K562 (cell line): ENCODE measurements around the gene INO80. TPM values are rescaled to one million over a fixed set of nuclear protein-coding genes. Genes with fewer than 3 reads are reported as not detected.

Source experiments
- ATAC-seq: fragments of 200-7000 bp; cut with Tn5 transposase; 3 replicates; pipeline ENCODE4 v1.9.1; 2020; ENCODE audit warnings: moderate library complexity
- BruUV-seq: library from RNA; stranded (reverse); fragments of 400-500 nt; replicated peaks from 2 replicates; lab custom pipeline; 2021; lab: Mats Ljungman, UMichigan
- CTCF ChIA-PET: fragments of 300-600 bp; formaldehyde crosslinking; extraction: SDS; loops from one replicate; lab custom pipeline; 2021; ENCODE audit warnings: low intra/inter-chr PET ratio; lab: Yijun Ruan, JAX
- POLR2A ChIA-PET: fragments of 300-600, 350-650 bp; sonication (Branson Sonifier 250); formaldehyde crosslinking; extraction: SDS; loops from one replicate; lab custom pipeline; 2021; ENCODE audit warnings: antibody characterized with exemption, inconsistent platforms; lab: Yijun Ruan, JAX
- DNase-seq, 4 experiments: peaks; one replicate each; pipeline versions ENCODE4 v3.0.0 to v3.0.0-alpha.2; 2011 to 2018; ENCODE audit warnings: low spot score in 3 of 4, mixed read lengths in 3 of 4; ENCODE audit errors: extremely low read depth in 1 of 4
- FAIRE-seq: peaks from 2 replicates; lab custom pipeline; 2011; peaks lifted over from hg19 to GRCh38; lab: Jason Lieb, UNC
- H2AFZ ChIP-seq: 2 replicates; pipeline ENCODE4 v1.6.0; 2011; ENCODE audit warnings: low read depth, low read length, control low read depth, inconsistent platforms
- H3K27ac ChIP-seq: fragments of 200-600 bp; 3 replicates; pipeline ENCODE4 v1.8.0; 2011; ENCODE audit warnings: low read depth, mild to moderate bottlenecking, control low read depth, inconsistent platforms, low read length, moderate library complexity, mixed read lengths; ENCODE audit errors: extremely low read depth
- H3K27me3 ChIP-seq, 2 experiments: fragments of 300-600 bp in 1 of 2; 2 replicates in 1 of 2; 3 replicates in 1 of 2; pipeline versions ENCODE4 v1.6.0 to v1.8.0; 2011; ENCODE audit warnings: inconsistent platforms in 2 of 2, low read length in 2 of 2, mild to moderate bottlenecking in 1 of 2, mixed read lengths in 1 of 2, moderate library complexity in 1 of 2; ENCODE audit not compliant: control insufficient read depth in 2 of 2, insufficient read depth in 2 of 2
- H3K36me3 ChIP-seq: fragments of 300-600 bp; 3 replicates; pipeline ENCODE4 v1.8.0; 2011; ENCODE audit warnings: mild to moderate bottlenecking, low read length, inconsistent platforms; ENCODE audit not compliant: control insufficient read depth, insufficient read depth
- H3K4me1 ChIP-seq, 2 experiments: fragments of 200-600 bp in 1 of 2; replicated peaks in 1 of 2; 2 replicates in 1 of 2; 3 replicates in 1 of 2; pipeline versions ENCODE4 v1.5.1 to v1.8.0; 2011; ENCODE audit warnings: inconsistent platforms in 2 of 2, low read length in 2 of 2, mild to moderate bottlenecking in 1 of 2, mixed read lengths in 1 of 2, moderate library complexity in 1 of 2; ENCODE audit not compliant: control insufficient read depth in 2 of 2, insufficient read depth in 2 of 2
- H3K4me2 ChIP-seq: 2 replicates; pipeline ENCODE4 v1.6.1; 2011; ENCODE audit warnings: low read length, control low read depth, inconsistent platforms, mixed read lengths; ENCODE audit not compliant: insufficient read depth
- H3K4me3 ChIP-seq: fragments of 200-600 bp; sonication (generic), shearing (Covaris generic); 2 replicates; pipeline ENCODE4 v1.5.1; 2016; ENCODE audit warnings: control low read depth, inconsistent platforms
- H3K79me2 ChIP-seq: fragments of 200-600 bp; 3 replicates; pipeline ENCODE4 v1.8.0; 2011; ENCODE audit warnings: low read length, inconsistent platforms; ENCODE audit not compliant: control insufficient read depth, insufficient read depth
- H3K9ac ChIP-seq, 2 experiments: 2 replicates each; pipeline versions ENCODE4 v1.6.0 to v1.6.1; 2011; ENCODE audit warnings: low read depth in 2 of 2, low read length in 2 of 2, control low read depth in 1 of 2, inconsistent platforms in 1 of 2, mild to moderate bottlenecking in 1 of 2, mixed read lengths in 1 of 2; ENCODE audit not compliant: insufficient read depth in 1 of 2
- H3K9me1 ChIP-seq: one replicate; pipeline ENCODE4 v1.6.0; 2011; ENCODE audit warnings: inconsistent platforms, mild to moderate bottlenecking, low read length, moderate library complexity; ENCODE audit not compliant: control insufficient read depth, insufficient read depth
- H3K9me3 ChIP-seq: replicated peaks from 2 replicates; pipeline ENCODE4 v1.5.1; 2011; ENCODE audit warnings: low read depth, low read length, inconsistent platforms; ENCODE audit not compliant: control insufficient read depth, insufficient read depth
- H4K20me1 ChIP-seq: replicated peaks from 2 replicates; pipeline ENCODE4 v1.6.1; 2011; ENCODE audit warnings: low read length, inconsistent platforms, mixed read lengths; ENCODE audit not compliant: control insufficient read depth, insufficient read depth
- ERF ChIP-seq: fragments of 450-650 bp; formaldehyde crosslinking; IDR thresholded peaks from 2 replicates; pipeline ENCODE4 v1.4.0; 2020; ENCODE audit warnings: mild to moderate bottlenecking, mixed read lengths
- MEF2A ChIP-seq: IDR thresholded peaks from 2 replicates; pipeline ENCODE4 v1.6.1; 2011; ENCODE audit warnings: low read depth, mild to moderate bottlenecking, low read length, moderate library complexity; ENCODE audit not compliant: control insufficient read depth
- NBN ChIP-seq: fragments of 450-650 bp; IDR thresholded peaks from 2 replicates; pipeline ENCODE4 v1.6.1; 2016; ENCODE audit warnings: low read depth, mild to moderate bottlenecking
- NFXL1 ChIP-seq: fragments of 450-650 bp; formaldehyde crosslinking; IDR thresholded peaks from 2 replicates; pipeline ENCODE4 v1.4.0; 2021; ENCODE audit warnings: mild to moderate bottlenecking
- NR2C2 ChIP-seq, 2 experiments: fragments of 200-800 bp in 1 of 2; sonication (Bioruptor generic) in 1 of 2; sonication (generic) in 1 of 2; formaldehyde crosslinking in 1 of 2; IDR thresholded peaks; 2 replicates each; pipeline versions ENCODE4 v1.6.1 to v1.8.0; 2016 to 2022; ENCODE audit warnings: mild to moderate bottlenecking in 1 of 2, missing compliant biosample characterization in 1 of 2, missing genetic modification characterization in 1 of 2, missing genetic modification reagents in 1 of 2
- POLR2H ChIP-seq: IDR thresholded peaks from 2 replicates; pipeline ENCODE4 v1.6.1; 2016; ENCODE audit warnings: missing genetic modification characterization, low read depth, mild to moderate bottlenecking, control low read depth, missing compliant biosample characterization, moderate library complexity
- SP1 ChIP-seq: sonication (generic); formaldehyde crosslinking; IDR thresholded peaks from 2 replicates; pipeline ENCODE4 v1.8.1; 2022; ENCODE audit warnings: mild to moderate bottlenecking, missing genetic modification reagents
- XRCC4 ChIP-seq: IDR thresholded peaks from one replicate; pipeline ENCODE4 v1.6.1; 2011; ENCODE audit not compliant: insufficient read depth, insufficient read length; ENCODE audit errors: extremely low read depth
- ZC3H11A ChIP-seq: IDR thresholded peaks from 2 replicates; pipeline ENCODE4 v1.6.1; 2012; ENCODE audit warnings: low read depth, low read length, improper control_type of control experiment
- ZNF212 ChIP-seq: fragments of 450-650 bp; formaldehyde crosslinking; IDR thresholded peaks from 2 replicates; pipeline ENCODE4 v1.4.0; 2020; ENCODE audit warnings: mild to moderate bottlenecking
- ZNF24 ChIP-seq: fragments of 450-650 bp; IDR thresholded peaks from 2 replicates; pipeline ENCODE4 v1.6.1; 2016
- WGBS: fragments of 100-300 bp; shearing (Covaris generic); methylation state at CpG from one replicate; pipeline ENCODE4 v1.1.6; 2016; ENCODE audit warnings: low coverage, mixed read lengths; ENCODE audit not compliant: insufficient coverage; ENCODE audit errors: missing lambda C conversion rate; 5-methylcytosine and 5-hydroxymethylcytosine counted together
- in situ Hi-C: fragments of 300-500 bp; cut with MboI; formaldehyde crosslinking; loops from 4 replicates; pipeline ENCODE4 v1.15.0; 2018; ENCODE audit warnings: inconsistent platforms, mixed read lengths
- intact Hi-C: fragments of 100-400 bp; cut with micrococcal nuclease; formaldehyde crosslinking; loops from 2 replicates; pipeline ENCODE4 v1.14.2; 2022
- polyA plus RNA-seq, 8 experiments: library from polyadenylated mRNA; depleted of rRNA in 4 of 8; stranded (reverse) in 5 of 8; unstranded in 3 of 8; fragments of >200 nt; fragmentation: Nextera tagmentation in 2 of 8; fragmentation: Illumina TruSeq in 1 of 8; extraction: Ambion mirVana in 2 of 8; extraction: Trizol in 1 of 8; gene quantifications; 2 replicates each; pipeline versions ENCODE4 v1.2.1 to v1.2.3, GENCODE V29; 2011 to 2014; ENCODE audit warnings: inconsistent platforms in 1 of 8, missing spikeins in 1 of 8
- total RNA-seq, 7 experiments: library from RNA; depleted of rRNA in 6 of 7; stranded (reverse); fragments of >200 nt in 6 of 7; fragmentation: Illumina TruSeq in 2 of 7; extraction: Trizol in 2 of 7; gene quantifications; 2 replicates each; pipeline versions ENCODE4 v1.2.1 to v1.2.3, GENCODE V29; 2011 to 2021; ENCODE audit warnings: low replicate concordance in 1 of 7
- TF ChIP-seq, protein P1 (sequence below), 2 experiments: IDR thresholded peaks in 1 of 2; conservative IDR thresholded peaks in 1 of 2; 2 replicates each; pipeline ENCODE4 v1.6.1; 2016; ENCODE audit warnings: low read depth in 2 of 2, mild to moderate bottlenecking in 1 of 2, missing compliant biosample characterization in 1 of 2, missing genetic modification characterization in 1 of 2, moderate library complexity in 1 of 2
- TF ChIP-seq, protein P2 (sequence below): fragments of 250-450 bp; sonication (Bioruptor Pico); IDR thresholded peaks from 2 replicates; pipeline ENCODE4 v1.4.0; 2020; ENCODE audit warnings: borderline replicate concordance

INO80 gene
- total and polyA plus RNA-seq, 9 of the 15 experiments (the other 6 are each of a cell fraction or from before 2014, with no cell fraction given) = 1.1 to 25.7 (median 19.9) TPM

- peak; percentile 15; the same call in 1 of the 2 replicates for TF ChIP-seq ZNF24
- 0 out of 2 replicates have a peak, but pooled peaks have one; percentile 41 for TF ChIP-seq SP1 (CRISPR knock-in tag)
- no peak for TF ChIP-seq NBN
- no peak for TF ChIP-seq ZC3H11A
- TF ChIP-seq NR2C2 (CRISPR knock-in tag; IDR thresholded peaks at IDR 0.05) = 0 out of 2 replicates have a peak, but pooled peaks have one; percentile 25
- no peak for TF ChIP-seq NR2C2 (tag; IDR thresholded peaks at IDR 0.05)
Observed at GRCh38 chr15:40942337-40942854, 173.7 kb downstream of the INO80 start (continued).

GRCh38 chr15:40941528-40942336 lies 174.3 kb downstream of the INO80 start:
- peak; percentile 81 to 95 (median 94) for DNase-seq
- peak; percentile 60 for FAIRE-seq
- WGBS = 3% methylated on average over 45 of the region's 92 CpGs
- TF ChIP-seq POLR2H (tag) = no peak
- TF ChIP-seq, protein P1, sequence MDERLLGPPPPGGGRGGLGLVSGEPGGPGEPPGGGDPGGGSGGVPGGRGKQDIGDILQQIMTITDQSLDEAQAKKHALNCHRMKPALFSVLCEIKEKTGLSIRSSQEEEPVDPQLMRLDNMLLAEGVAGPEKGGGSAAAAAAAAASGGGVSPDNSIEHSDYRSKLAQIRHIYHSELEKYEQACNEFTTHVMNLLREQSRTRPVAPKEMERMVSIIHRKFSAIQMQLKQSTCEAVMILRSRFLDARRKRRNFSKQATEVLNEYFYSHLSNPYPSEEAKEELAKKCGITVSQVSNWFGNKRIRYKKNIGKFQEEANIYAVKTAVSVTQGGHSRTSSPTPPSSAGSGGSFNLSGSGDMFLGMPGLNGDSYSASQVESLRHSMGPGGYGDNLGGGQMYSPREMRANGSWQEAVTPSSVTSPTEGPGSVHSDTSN (CRISPR knock-in tag; IDR thresholded peaks at IDR 0.05; ENCODE audit: low read depth) = no peak
- TF ChIP-seq, protein P1 (tag; conservative IDR thresholded peaks at IDR 0.05; ENCODE audit: low read depth) = no peak
- no peak for TF ChIP-seq NFXL1
- TF ChIP-seq XRCC4 = no peak
- TF ChIP-seq ERF (CRISPR knock-in tag) = no peak
- TF ChIP-seq MEF2A = no peak
- TF ChIP-seq, protein P2, sequence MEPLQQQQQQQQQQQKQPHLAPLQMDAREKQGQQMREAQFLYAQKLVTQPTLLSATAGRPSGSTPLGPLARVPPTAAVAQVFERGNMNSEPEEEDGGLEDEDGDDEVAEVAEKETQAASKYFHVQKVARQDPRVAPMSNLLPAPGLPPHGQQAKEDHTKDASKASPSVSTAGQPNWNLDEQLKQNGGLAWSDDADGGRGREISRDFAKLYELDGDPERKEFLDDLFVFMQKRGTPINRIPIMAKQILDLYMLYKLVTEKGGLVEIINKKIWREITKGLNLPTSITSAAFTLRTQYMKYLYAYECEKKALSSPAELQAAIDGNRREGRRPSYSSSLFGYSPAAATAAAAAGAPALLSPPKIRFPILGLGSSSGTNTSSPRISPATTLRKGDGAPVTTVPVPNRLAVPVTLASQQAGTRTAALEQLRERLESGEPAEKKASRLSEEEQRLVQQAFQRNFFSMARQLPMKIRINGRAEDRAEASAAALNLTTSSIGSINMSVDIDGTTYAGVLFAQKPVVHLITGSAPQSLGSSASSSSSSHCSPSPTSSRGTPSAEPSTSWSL (CRISPR knock-in tag) = no peak
- TF ChIP-seq ZNF212 = no peak

More at GRCh38 chr15:40941528-40942336, 174.3 kb downstream of the INO80 start:
- in situ Hi-C loops = no loop called here
- no peaks in the 10 kb centered on the region for H3K9me1 ChIP-seq
- H3K9ac ChIP-seq = peak overlapping the region; percentile 72 to 88
- H3K27ac ChIP-seq = peak overlapping the region; percentile 71; the same call in 2 of the 3 replicates
- no peaks in the 10 kb centered on the region for H3K36me3 ChIP-seq
- BruUV-seq = no TSS peak
- H3K9me3 ChIP-seq = no peaks in the 10 kb centered on the region
- no peaks in the 10 kb centered on the region for H3K79me2 ChIP-seq
- peak overlapping the region; percentile 56 for H3K4me3 ChIP-seq
- POLR2A ChIA-PET = interaction anchor here (0.6 to 3.6 kb wide), 10 partner anchors 10 to 363 kb away, joined by 3 to 17 read pairs (median 4); partner anchors contain the start of gene CHAC1
- H3K27me3 ChIP-seq = peaks cover 2 to 13% of the 10 kb centered on the region in 2 experiments; a peak in 3 of 5 replicates
- peaks cover 5 to 28% of the 10 kb centered on the region in 2 experiments; a peak in 4 of 5 replicates for H3K4me1 ChIP-seq
- ATAC-seq = peak; percentile 94
- intact Hi-C loops = no loop called here
- peak overlapping the region; percentile 99 for H2AFZ ChIP-seq
- CTCF ChIA-PET = interaction anchor here (0.6 to 1.1 kb wide), 5 partner anchors 36 to 273 kb away, joined by 3 read pairs; no protein-coding TSS in a partner anchor
- peak overlapping the region; percentile 78 for H3K4me2 ChIP-seq
- H4K20me1 ChIP-seq = no peaks in the 10 kb centered on the region
